Measurements from ENCODE around the gene MC1R.
"Not testable (repeated sequence)": the region's sequence is repeated elsewhere in the genome, so short reads cannot be mapped to it uniquely, and the experiment has no call there.

The MC1R gene

GRCh38 chr16:89923640-89924296, 5.1 kb downstream of the MC1R start:
- H3K27ac ChIP-seq (ENCODE audit: insufficient read depth, low read depth, low read length, poor library complexity, severe bottlenecking): peak overlapping the region; percentile 55
- peaks cover 30% of the 10 kb centered on the region for H3K4me1 ChIP-seq (ENCODE audit: control insufficient read depth, insufficient read depth, low read length)
- no peaks in the 10 kb centered on the region for H3K36me3 ChIP-seq (ENCODE audit: control insufficient read depth, insufficient read depth, low read length)
- peaks cover 16% of the 10 kb centered on the region for H3K27me3 ChIP-seq (ENCODE audit: control insufficient read depth, insufficient read depth, low read length, poor library complexity, severe bottlenecking)
- no peaks in the 10 kb centered on the region for H3K9me3 ChIP-seq (ENCODE audit: control insufficient read depth, low read length)
- WGBS, 2 experiments: 1% methylated on average over 41 of the region's 41 CpGs
- peak overlapping the region; percentile 76 for H3K4me3 ChIP-seq (ENCODE audit: insufficient read depth, low read depth, low read length)

DNA sequence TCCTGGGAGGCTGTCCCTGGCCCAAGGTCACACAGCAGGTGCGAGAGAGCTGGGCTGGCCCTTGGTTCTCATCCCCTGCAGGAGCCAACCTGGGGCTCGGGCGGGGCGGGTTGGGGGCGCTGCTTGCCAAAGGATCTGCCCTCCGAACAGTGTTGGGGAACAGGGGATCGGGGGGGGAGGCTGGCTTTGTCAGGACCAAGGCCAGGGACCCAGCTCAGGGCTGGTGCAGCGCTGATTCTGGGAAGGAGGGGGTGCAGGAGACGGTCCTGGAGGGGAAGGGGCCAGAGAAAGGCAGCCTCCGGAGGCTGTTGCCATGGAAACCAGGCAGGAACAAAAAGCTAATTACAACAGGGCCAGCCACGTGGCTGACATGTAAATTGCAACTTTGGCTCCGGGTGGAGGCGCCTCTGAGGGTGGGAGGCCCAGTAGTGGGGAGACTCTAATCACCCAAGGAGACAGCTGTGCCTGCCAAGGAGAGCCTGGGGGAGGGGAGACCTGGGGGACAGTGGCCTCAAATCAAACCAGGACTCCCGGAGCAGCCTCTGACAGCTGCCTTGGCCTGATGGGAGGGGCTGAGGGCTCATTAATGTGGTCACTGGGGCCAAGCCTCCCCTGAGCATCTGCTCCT, 5.7 kb downstream of the MC1R start:
- peaks cover 28% of the 10 kb centered on the region for H3K4me1 ChIP-seq (ENCODE audit: control insufficient read depth, insufficient read depth, low read length)
- H3K36me3 ChIP-seq (ENCODE audit: control insufficient read depth, insufficient read depth, low read length): no peaks in the 10 kb centered on the region
- peak overlapping the region; percentile 18 for H3K27ac ChIP-seq (ENCODE audit: insufficient read depth, low read depth, low read length, poor library complexity, severe bottlenecking)
- H3K27me3 ChIP-seq (ENCODE audit: control insufficient read depth, insufficient read depth, low read length, poor library complexity, severe bottlenecking): peaks cover 16% of the 10 kb centered on the region
- H3K9me3 ChIP-seq (ENCODE audit: control insufficient read depth, low read length): no peaks in the 10 kb centered on the region
- peak overlapping the region; percentile 76 for H3K4me3 ChIP-seq (ENCODE audit: insufficient read depth, low read depth, low read length)
- WGBS, 2 experiments: 1% methylated on average over 14 of the region's 14 CpGs

- H3K27ac ChIP-seq (ENCODE audit: insufficient read depth, low read depth, low read length, poor library complexity, severe bottlenecking): peak overlapping the region; percentile 18
Measured at GRCh38 chr16:89924925-89925307, 6.3 kb downstream of the MC1R start.

GRCh38 chr16:89925596-89926079, 7.0 kb downstream of the MC1R start:
- Histone ChIP-seq H3K27me3 (ENCODE audit: control insufficient read depth, insufficient read depth, low read length, poor library complexity, severe bottlenecking) (peaks cover 16% of the 10 kb centered on the region), H3K9me3 (ENCODE audit: control insufficient read depth, low read length) (no peaks in the 10 kb centered on the region), H3K36me3 (ENCODE audit: control insufficient read depth, insufficient read depth, low read length) (no peaks in the 10 kb centered on the region), H3K27ac (ENCODE audit: insufficient read depth, low read depth, low read length, poor library complexity, severe bottlenecking) (peak overlapping the region; percentile 48), H3K4me3 (ENCODE audit: insufficient read depth, low read depth, low read length) (peak overlapping the region; percentile 54), H3K4me1 (ENCODE audit: control insufficient read depth, insufficient read depth, low read length) (peaks cover 21% of the 10 kb centered on the region)
- WGBS, 2 experiments: 1% methylated on average over 42 of the region's 42 CpGs

More at GRCh38 chr16:89924925-89925307, 6.3 kb downstream of the MC1R start:
- Histone ChIP-seq H3K4me3 (ENCODE audit: insufficient read depth, low read depth, low read length) (peak overlapping the region; percentile 12), H3K9me3 (ENCODE audit: control insufficient read depth, low read length) (no peaks in the 10 kb centered on the region), H3K4me1 (ENCODE audit: control insufficient read depth, insufficient read depth, low read length) (peaks cover 28% of the 10 kb centered on the region), H3K27me3 (ENCODE audit: control insufficient read depth, insufficient read depth, low read length, poor library complexity, severe bottlenecking) (peaks cover 16% of the 10 kb centered on the region), H3K36me3 (ENCODE audit: control insufficient read depth, insufficient read depth, low read length) (no peaks in the 10 kb centered on the region)
- WGBS, 2 experiments: 8 to 28% methylated on average over 3 to 4 of the region's 4 CpGs

GRCh38 chr16:89931305-89931896, 12.7 kb downstream of the MC1R start:
- Histone ChIP-seq H3K9me3 (ENCODE audit: control insufficient read depth, low read length) (no peaks in the 10 kb centered on the region), H3K36me3 (ENCODE audit: control insufficient read depth, insufficient read depth, low read length) (peaks cover 26% of the 10 kb centered on the region), H3K27me3 (ENCODE audit: control insufficient read depth, insufficient read depth, low read length, poor library complexity, severe bottlenecking) (no peaks in the 10 kb centered on the region), H3K4me3 (ENCODE audit: insufficient read depth, low read depth, low read length) (no peak overlapping the region), H3K27ac (ENCODE audit: insufficient read depth, low read depth, low read length, poor library complexity, severe bottlenecking) (no peak overlapping the region), H3K4me1 (ENCODE audit: control insufficient read depth, insufficient read depth, low read length) (no peaks in the 10 kb centered on the region)
- 95 to 96% methylated on average over 16 of the region's 16 CpGs for WGBS, 2 experiments

DNA sequence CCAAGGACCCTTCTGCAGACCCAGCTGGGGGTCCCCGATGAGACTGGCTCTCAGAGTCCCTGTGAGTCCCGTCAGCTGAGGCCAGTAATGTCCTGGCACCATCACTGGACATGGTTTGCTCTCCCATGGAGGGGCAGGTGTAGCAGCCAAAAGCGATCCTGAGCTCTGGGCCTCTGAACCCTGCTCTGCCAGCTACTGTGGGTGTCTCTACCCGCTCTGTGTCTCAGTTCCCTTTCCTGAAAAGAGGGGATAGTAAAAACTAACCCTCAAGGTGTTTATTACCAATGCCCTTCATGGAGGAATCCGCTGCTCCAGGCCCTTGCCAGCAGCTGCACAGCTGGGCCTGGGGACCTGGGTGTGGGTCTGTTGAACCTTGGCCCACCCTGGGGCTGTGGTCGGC, 13.3 kb downstream of the MC1R start:
- Histone ChIP-seq H3K9me3 (ENCODE audit: control insufficient read depth, low read length) (no peaks in the 10 kb centered on the region), H3K27ac (ENCODE audit: insufficient read depth, low read depth, low read length, poor library complexity, severe bottlenecking) (no peak overlapping the region), H3K4me3 (ENCODE audit: insufficient read depth, low read depth, low read length) (no peak overlapping the region), H3K4me1 (ENCODE audit: control insufficient read depth, insufficient read depth, low read length) (no peaks in the 10 kb centered on the region), H3K36me3 (ENCODE audit: control insufficient read depth, insufficient read depth, low read length) (peaks cover 26% of the 10 kb centered on the region), H3K27me3 (ENCODE audit: control insufficient read depth, insufficient read depth, low read length, poor library complexity, severe bottlenecking) (no peaks in the 10 kb centered on the region)
- 96 to 97% methylated on average over 6 of the region's 6 CpGs for WGBS, 2 experiments

DNA sequence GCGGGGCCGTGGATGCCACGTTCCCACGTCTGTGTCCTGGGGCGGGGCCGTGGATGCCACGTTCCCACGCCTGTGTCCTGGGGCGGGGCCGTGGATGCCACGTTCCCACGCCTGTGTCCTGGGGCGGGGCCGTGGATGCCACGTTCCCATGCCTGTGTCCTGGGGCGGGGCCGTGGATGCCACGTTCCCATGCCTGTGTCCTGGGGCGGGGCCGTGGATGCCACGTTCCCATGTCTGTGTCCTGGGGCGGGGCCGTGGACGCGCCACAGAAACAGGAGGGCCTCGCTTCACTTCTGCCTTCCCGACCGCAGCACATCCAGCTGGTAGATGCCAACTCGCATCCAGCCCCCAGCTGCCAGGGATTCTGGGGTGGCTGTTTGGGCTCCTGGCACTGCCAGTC, 15.4 kb downstream of the MC1R start:
- not testable (repeated sequence) for H3K4me3 ChIP-seq (ENCODE audit: insufficient read depth, low read depth, low read length); H3K27ac ChIP-seq (ENCODE audit: insufficient read depth, low read depth, low read length, poor library complexity, severe bottlenecking); H3K27me3 ChIP-seq (ENCODE audit: control insufficient read depth, insufficient read depth, low read length, poor library complexity, severe bottlenecking); H3K4me1 ChIP-seq (ENCODE audit: control insufficient read depth, insufficient read depth, low read length); H3K9me3 ChIP-seq (ENCODE audit: control insufficient read depth, low read length)
- 96 to 97% methylated on average over 29 of the region's 29 CpGs for WGBS, 2 experiments
- peaks cover 26% of the 10 kb centered on the region for H3K36me3 ChIP-seq (ENCODE audit: control insufficient read depth, insufficient read depth, low read length)

DNA sequence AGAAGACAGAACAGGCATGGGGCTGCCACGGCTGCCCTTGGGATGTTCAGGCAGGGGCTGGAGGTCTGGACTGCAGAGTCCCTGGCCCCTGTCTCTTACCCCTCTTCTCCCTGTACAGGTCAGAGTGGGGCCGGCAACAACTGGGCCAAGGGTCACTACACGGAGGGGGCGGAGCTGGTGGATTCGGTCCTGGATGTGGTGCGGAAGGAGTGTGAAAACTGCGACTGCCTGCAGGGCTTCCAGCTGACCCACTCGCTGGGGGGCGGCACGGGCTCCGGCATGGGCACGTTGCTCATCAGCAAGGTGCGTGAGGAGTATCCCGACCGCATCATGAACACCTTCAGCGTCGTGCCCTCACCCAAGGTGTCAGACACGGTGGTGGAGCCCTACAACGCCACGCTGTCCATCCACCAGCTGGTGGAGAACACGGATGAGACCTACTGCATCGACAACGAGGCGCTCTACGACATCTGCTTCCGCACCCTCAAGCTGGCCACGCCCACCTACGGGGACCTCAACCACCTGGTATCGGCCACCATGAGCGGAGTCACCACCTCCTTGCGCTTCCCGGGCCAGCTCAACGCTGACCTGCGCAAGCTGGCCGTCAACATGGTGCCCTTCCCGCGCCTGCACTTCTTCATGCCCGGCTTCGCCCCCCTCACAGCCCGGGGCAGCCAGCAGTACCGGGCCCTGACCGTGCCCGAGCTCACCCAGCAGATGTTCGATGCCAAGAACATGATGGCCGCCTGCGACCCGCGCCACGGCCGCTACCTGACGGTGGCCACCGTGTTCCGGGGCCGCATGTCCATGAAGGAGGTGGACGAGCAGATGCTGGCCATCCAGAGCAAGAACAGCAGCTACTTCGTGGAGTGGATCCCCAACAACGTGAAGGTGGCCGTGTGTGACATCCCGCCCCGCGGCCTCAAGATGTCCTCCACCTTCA, 16.2 kb downstream of the MC1R start:
- Histone ChIP-seq H3K4me3 (ENCODE audit: insufficient read depth, low read depth, low read length) (no peak overlapping the region), H3K36me3 (ENCODE audit: control insufficient read depth, insufficient read depth, low read length) (peaks cover 26% of the 10 kb centered on the region), H3K27ac (ENCODE audit: insufficient read depth, low read depth, low read length, poor library complexity, severe bottlenecking) (no peak overlapping the region), H3K9me3 (ENCODE audit: control insufficient read depth, low read length) (no peaks in the 10 kb centered on the region), H3K4me1 (ENCODE audit: control insufficient read depth, insufficient read depth, low read length) (no peaks in the 10 kb centered on the region), H3K27me3 (ENCODE audit: control insufficient read depth, insufficient read depth, low read length, poor library complexity, severe bottlenecking) (no peaks in the 10 kb centered on the region)
- WGBS, 2 experiments: 96% methylated on average over 61 of the region's 61 CpGs

- H3K4me1 ChIP-seq (ENCODE audit: control insufficient read depth, insufficient read depth, low read length); H3K4me3 ChIP-seq (ENCODE audit: insufficient read depth, low read depth, low read length); H3K9me3 ChIP-seq (ENCODE audit: control insufficient read depth, low read length); H3K27me3 ChIP-seq (ENCODE audit: control insufficient read depth, insufficient read depth, low read length, poor library complexity, severe bottlenecking); H3K27ac ChIP-seq (ENCODE audit: insufficient read depth, low read depth, low read length, poor library complexity, severe bottlenecking): not testable (repeated sequence)
- WGBS, 2 experiments: 93 to 94% methylated on average over 27 of the region's 27 CpGs
- peaks cover 26% of the 10 kb centered on the region for H3K36me3 ChIP-seq (ENCODE audit: control insufficient read depth, insufficient read depth, low read length)
Measured at GRCh38 chr16:89935620-89936019, 17.0 kb downstream of the MC1R start.

Data from ectodermal cell (in vitro differentiated cells).